Measurements from ENCODE around the gene DDX46.

The DDX46 gene

GRCh38 chr5:134840811-134841210 lies 82.2 kb downstream of the DDX46 start:
- Histone ChIP-seq H3K36me3 (ENCODE audit: control insufficient read depth in 1 of 2, insufficient read depth in 2 of 2, low read length in 2 of 2) (peaks cover 11 to 13% of the 10 kb centered on the region in 2 experiments), H4K12ac (ENCODE audit: low read depth, low read length) (no peak overlapping the region), H3K27ac (ENCODE audit: low read depth, low read length) (no peak overlapping the region), H3K4me1 (ENCODE audit: control insufficient read depth in 1 of 2, insufficient read depth in 2 of 2, low read length in 2 of 2) (no peaks in the 10 kb centered on the region), H2BK120ac (ENCODE audit: insufficient read depth, low read length, poor library complexity) (no peak overlapping the region), H2BK5ac (ENCODE audit: low read depth, low read length, poor library complexity) (no peak overlapping the region), H3K14ac (ENCODE audit: low read length) (no peak overlapping the region), H3K4ac (ENCODE audit: low read depth, low read length) (no peak overlapping the region), H4K8ac (ENCODE audit: low read depth, low read length) (no peak overlapping the region), H3K4me3 (ENCODE audit: low read depth, low read length) (no peak overlapping the region), H3K18ac (ENCODE audit: low read length) (no peak overlapping the region), H4K91ac (ENCODE audit: low read depth, low read length) (no peak overlapping the region), H2AFZ (ENCODE audit: insufficient read depth, low read length, poor library complexity) (no peak overlapping the region), H3K79me1 (ENCODE audit: low read length) (no peaks in the 10 kb centered on the region), H3K27me3 (ENCODE audit: insufficient read depth, low read length) (no peaks in the 10 kb centered on the region), H3K9me3 (ENCODE audit: insufficient read depth, low read depth, low read length) (no peaks in the 10 kb centered on the region), H3K4me2 (ENCODE audit: low read length) (no peak overlapping the region), H3K9ac (ENCODE audit: low read length) (no peak overlapping the region), H2AK5ac (ENCODE audit: low read length) (no peak overlapping the region), H3K79me2 (ENCODE audit: control insufficient read depth, insufficient read depth, low read length, poor library complexity) (no peaks in the 10 kb centered on the region), H2BK12ac (ENCODE audit: low read length) (no peak overlapping the region), H3K23ac (ENCODE audit: low read length) (no peak overlapping the region)
- WGBS (ENCODE audit: extremely low coverage, insufficient coverage, insufficient read length) = no CpG with 5 or more reads among the region's 3 CpGs
- no peak for DNase-seq

- Histone ChIP-seq H2AFZ (ENCODE audit: insufficient read depth, low read length, poor library complexity) (no peak overlapping the region), H3K79me2 (ENCODE audit: control insufficient read depth, insufficient read depth, low read length, poor library complexity) (peaks cover 8% of the 10 kb centered on the region), H3K79me1 (ENCODE audit: low read length) (peaks cover 6% of the 10 kb centered on the region), H3K4ac (ENCODE audit: low read depth, low read length) (no peak overlapping the region), H3K4me1 (ENCODE audit: control insufficient read depth in 1 of 2, insufficient read depth in 2 of 2, low read length in 2 of 2) (no peaks in the 10 kb centered on the region), H2AK5ac (ENCODE audit: low read length) (no peak overlapping the region), H2BK120ac (ENCODE audit: insufficient read depth, low read length, poor library complexity) (no peak overlapping the region), H4K12ac (ENCODE audit: low read depth, low read length) (no peak overlapping the region), H4K91ac (ENCODE audit: low read depth, low read length) (no peak overlapping the region), H3K4me2 (ENCODE audit: low read length) (no peak overlapping the region), H3K9ac (ENCODE audit: low read length) (no peak overlapping the region), H3K27ac (ENCODE audit: low read depth, low read length) (no peak overlapping the region), H3K27me3 (ENCODE audit: insufficient read depth, low read length) (no peaks in the 10 kb centered on the region), H2BK5ac (ENCODE audit: low read depth, low read length, poor library complexity) (no peak overlapping the region), H4K8ac (ENCODE audit: low read depth, low read length) (no peak overlapping the region), H2BK12ac (ENCODE audit: low read length) (no peak overlapping the region), H3K36me3 (ENCODE audit: control insufficient read depth in 1 of 2, insufficient read depth in 2 of 2, low read length in 2 of 2) (peaks cover 9 to 15% of the 10 kb centered on the region in 2 experiments), H3K18ac (ENCODE audit: low read length) (no peak overlapping the region), H3K9me3 (ENCODE audit: insufficient read depth, low read depth, low read length) (no peaks in the 10 kb centered on the region), H3K14ac (ENCODE audit: low read length) (no peak overlapping the region), H3K4me3 (ENCODE audit: low read depth, low read length) (no peak overlapping the region), H3K23ac (ENCODE audit: low read length) (no peak overlapping the region)
- no CpG with 5 or more reads among the region's 1 CpG for WGBS (ENCODE audit: extremely low coverage, insufficient coverage, insufficient read length)
- no peak for DNase-seq
These were observed 85.7 kb downstream of the DDX46 start for GRCh38 chr5:134844252-134844651.

DNA sequence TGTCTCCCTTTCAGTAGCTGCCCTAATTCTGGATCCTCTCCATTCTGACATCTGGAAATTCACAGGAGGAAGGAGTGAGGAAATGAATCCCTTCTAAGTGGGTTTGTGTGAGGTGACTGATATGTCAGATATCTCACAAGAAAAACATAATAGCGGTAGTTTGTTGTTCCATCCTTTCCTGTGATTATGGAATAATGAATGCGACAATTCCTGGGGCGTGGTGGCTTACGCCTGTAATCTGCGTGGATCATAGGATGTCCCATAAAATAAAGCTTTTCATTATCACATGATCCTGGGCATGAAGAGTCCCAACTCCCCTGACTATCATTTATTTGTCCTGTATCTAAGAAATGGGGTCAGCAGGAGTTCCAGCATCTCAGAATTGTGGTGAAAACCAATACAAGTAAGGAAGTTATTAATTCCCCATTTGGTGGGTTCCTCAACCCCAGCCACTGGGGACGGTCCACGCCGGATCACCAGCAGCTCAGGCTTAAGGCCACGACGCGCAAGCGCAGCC lies 86.8 kb downstream of the DDX46 start:
- Histone ChIP-seq H2AFZ (ENCODE audit: insufficient read depth, low read length, poor library complexity) (no peak overlapping the region), H3K9ac (ENCODE audit: low read length) (peak overlapping the region; percentile 47)
- no CpG with 5 or more reads among the region's 12 CpGs for WGBS (ENCODE audit: extremely low coverage, insufficient coverage, insufficient read length)

GRCh38 chr5:134845852-134846640 lies 87.5 kb downstream of the DDX46 start, which contains the start of gene C5orf24:
Gene C5orf24 (plus strand): TSS chr5:134845968. CDS start chr5:134854901, 8,933 bp downstream.
- Histone ChIP-seq H2BK5ac (ENCODE audit: low read depth, low read length, poor library complexity) (peak within 1 kb of the TSS; percentile 73), H3K27ac (ENCODE audit: low read depth, low read length) (peak within 1 kb of the TSS; percentile 90), H3K36me3 (ENCODE audit: control insufficient read depth in 1 of 2, insufficient read depth in 2 of 2, low read length in 2 of 2) (peaks cover 5 to 9% of the 10 kb centered on the region in 2 experiments), H3K18ac (ENCODE audit: low read length) (peak within 1 kb of the TSS; percentile 94), H3K23ac (ENCODE audit: low read length) (peak within 1 kb of the TSS; percentile 51), H3K14ac (ENCODE audit: low read length) (peak within 1 kb of the TSS; percentile 92), H3K9me3 (ENCODE audit: insufficient read depth, low read depth, low read length) (no peaks in the 10 kb centered on the region), H4K91ac (ENCODE audit: low read depth, low read length) (peak within 1 kb of the TSS; percentile 85), H2BK12ac (ENCODE audit: low read length) (no peak within 1 kb of the TSS), H2AFZ (ENCODE audit: insufficient read depth, low read length, poor library complexity) (peak within 1 kb of the TSS; percentile 94), H3K27me3 (ENCODE audit: insufficient read depth, low read length) (no peaks in the 10 kb centered on the region), H3K4me2 (ENCODE audit: low read length) (peak within 1 kb of the TSS; percentile 87), H3K79me1 (ENCODE audit: low read length) (peaks cover 6% of the 10 kb centered on the region), H3K79me2 (ENCODE audit: control insufficient read depth, insufficient read depth, low read length, poor library complexity) (peaks cover 8% of the 10 kb centered on the region), H3K9ac (ENCODE audit: low read length) (peak within 1 kb of the TSS; percentile 98), H3K4me1 (ENCODE audit: control insufficient read depth in 1 of 2, insufficient read depth in 2 of 2, low read length in 2 of 2) (no peaks in the 10 kb centered on the region), H4K8ac (ENCODE audit: low read depth, low read length) (peak within 1 kb of the TSS; percentile 89), H2BK120ac (ENCODE audit: insufficient read depth, low read length, poor library complexity) (peak within 1 kb of the TSS; percentile 65), H3K4me3 (ENCODE audit: low read depth, low read length) (peak within 1 kb of the TSS; percentile 90), H2AK5ac (ENCODE audit: low read length) (peak within 1 kb of the TSS; percentile 5), H3K4ac (ENCODE audit: low read depth, low read length) (peak within 1 kb of the TSS; percentile 63), H4K12ac (ENCODE audit: low read depth, low read length) (peak within 1 kb of the TSS; percentile 98)
- peak; percentile 92 to 94 for DNase-seq
- no CpG with 5 or more reads among the region's 84 CpGs for WGBS (ENCODE audit: extremely low coverage, insufficient coverage, insufficient read length)

More for the DNA sequence above, 86.8 kb downstream of the DDX46 start:
- H3K79me2 ChIP-seq (ENCODE audit: control insufficient read depth, insufficient read depth, low read length, poor library complexity) = peaks cover 8% of the 10 kb centered on the region
- no peaks in the 10 kb centered on the region for H3K9me3 ChIP-seq (ENCODE audit: insufficient read depth, low read depth, low read length)
- H4K12ac ChIP-seq (ENCODE audit: low read depth, low read length) = peak overlapping the region; percentile 12
- H4K91ac ChIP-seq (ENCODE audit: low read depth, low read length) = no peak overlapping the region
- H3K4ac ChIP-seq (ENCODE audit: low read depth, low read length) = no peak overlapping the region
- H3K79me1 ChIP-seq (ENCODE audit: low read length) = peaks cover 6% of the 10 kb centered on the region
- peak overlapping the region; percentile 51 for H4K8ac ChIP-seq (ENCODE audit: low read depth, low read length)
- H3K27me3 ChIP-seq (ENCODE audit: insufficient read depth, low read length) = no peaks in the 10 kb centered on the region
- H2BK12ac ChIP-seq (ENCODE audit: low read length) = no peak overlapping the region
- H3K4me3 ChIP-seq (ENCODE audit: low read depth, low read length) = peak overlapping the region; percentile 90
- H2AK5ac ChIP-seq (ENCODE audit: low read length) = no peak overlapping the region
- H2BK120ac ChIP-seq (ENCODE audit: insufficient read depth, low read length, poor library complexity) = no peak overlapping the region
- H3K18ac ChIP-seq (ENCODE audit: low read length) = no peak overlapping the region
- H3K4me1 ChIP-seq (ENCODE audit: control insufficient read depth in 1 of 2, insufficient read depth in 2 of 2, low read length in 2 of 2) = no peaks in the 10 kb centered on the region
- peak overlapping the region; percentile 14 for H3K14ac ChIP-seq (ENCODE audit: low read length)
- DNase-seq = no peak
- H3K4me2 ChIP-seq (ENCODE audit: low read length) = peak overlapping the region; percentile 87
- peak overlapping the region; percentile 90 for H3K27ac ChIP-seq (ENCODE audit: low read depth, low read length)
- H2BK5ac ChIP-seq (ENCODE audit: low read depth, low read length, poor library complexity) = no peak overlapping the region
- H3K23ac ChIP-seq (ENCODE audit: low read length) = no peak overlapping the region
- H3K36me3 ChIP-seq (ENCODE audit: control insufficient read depth in 1 of 2, insufficient read depth in 2 of 2, low read length in 2 of 2) = peaks cover 4 to 11% of the 10 kb centered on the region in 2 experiments

Measured in trophoblast cell (in vitro differentiated cells and primary cell).